ENCODE data around the gene PLSCR5.

- TF ChIP-seq CTCF (IDR thresholded peaks at IDR 0.05) = no peak
- no peak for TF ChIP-seq POLR2A (IDR thresholded peaks at IDR 0.05)
- no peak for TF ChIP-seq POLR2AphosphoS5 (IDR thresholded peaks at IDR 0.05)
Observed at GRCh38 chr3:146544929-146545528, 60.1 kb downstream of the PLSCR5 start.

All from breast epithelium (tissue), 3 donors.